ENCODE measurements around the gene AGMAT.
"Not testable (repeated sequence)": the region's sequence is repeated elsewhere in the genome, so short reads cannot be mapped to it uniquely, and the experiment has no call there.

The AGMAT gene

GRCh38 chr1:15616373-15617172, 31.7 kb upstream of the AGMAT start:
- DNase-seq (ENCODE audit: low read depth in 1 of 2, low spot score in 1 of 2), result no peak

GRCh38 chr1:15610167-15610566, 25.3 kb upstream of the AGMAT start:
- no peak for DNase-seq (ENCODE audit: low read depth in 1 of 2, low spot score in 1 of 2)

GRCh38 chr1:15609631-15610030, 24.8 kb upstream of the AGMAT start:
- no peak for DNase-seq (ENCODE audit: low read depth in 1 of 2, low spot score in 1 of 2)

- no peak for DNase-seq (ENCODE audit: low read depth in 1 of 2, low spot score in 1 of 2)
Observed at GRCh38 chr1:15605398-15606383, 20.8 kb upstream of the AGMAT start.

GRCh38 chr1:15604400-15604799, 19.5 kb upstream of the AGMAT start:
- not testable (repeated sequence) for DNase-seq (ENCODE audit: low read depth in 1 of 2, low spot score in 1 of 2)

- not testable (repeated sequence) for DNase-seq (ENCODE audit: low read depth in 1 of 2, low spot score in 1 of 2)
Observed at GRCh38 chr1:15603966-15604282, 19.1 kb upstream of the AGMAT start.

GRCh38 chr1:15603050-15603965, 18.5 kb upstream of the AGMAT start:
- DNase-seq (ENCODE audit: low read depth in 1 of 2, low spot score in 1 of 2), result peak; percentile 73 to 87

GRCh38 chr1:15598436-15598835, 13.6 kb upstream of the AGMAT start:
- DNase-seq (ENCODE audit: low read depth in 1 of 2, low spot score in 1 of 2), result no peak

- no peak for DNase-seq (ENCODE audit: low read depth in 1 of 2, low spot score in 1 of 2)
Observed at GRCh38 chr1:15595809-15596617, 11.2 kb upstream of the AGMAT start.

GRCh38 chr1:15592285-15592684, 7.4 kb upstream of the AGMAT start:
- DNase-seq (ENCODE audit: low read depth in 1 of 2, low spot score in 1 of 2), result no peak

GRCh38 chr1:15583016-15583706, 1.7 kb downstream of the AGMAT start:
- DNase-seq (ENCODE audit: low read depth in 1 of 2, low spot score in 1 of 2), result no peak

- no peak for DNase-seq (ENCODE audit: low read depth in 1 of 2, low spot score in 1 of 2)
Observed at GRCh38 chr1:15579683-15580047, 5.2 kb downstream of the AGMAT start.

GRCh38 chr1:15578921-15579682, 5.7 kb downstream of the AGMAT start:
- peak in 1 of 2 donors; percentile 13 for DNase-seq (ENCODE audit: low read depth in 1 of 2, low spot score in 1 of 2)

- DNase-seq (ENCODE audit: low read depth in 1 of 2, low spot score in 1 of 2), result no peak
Observed at GRCh38 chr1:15577691-15578090, 7.2 kb downstream of the AGMAT start.

GRCh38 chr1:15575549-15576150, 9.2 kb downstream of the AGMAT start:
- DNase-seq (ENCODE audit: low read depth in 1 of 2, low spot score in 1 of 2), result no peak

- DNase-seq (ENCODE audit: low read depth in 1 of 2, low spot score in 1 of 2), result no peak
Observed at GRCh38 chr1:15574741-15575140, 10.1 kb downstream of the AGMAT start.

- no peak for DNase-seq (ENCODE audit: low read depth in 1 of 2, low spot score in 1 of 2)
Observed at GRCh38 chr1:15573477-15573876, 11.4 kb downstream of the AGMAT start.

- DNase-seq (ENCODE audit: low read depth in 1 of 2, low spot score in 1 of 2), result no peak
Observed at GRCh38 chr1:15571266-15571665, 13.6 kb downstream of the AGMAT start.

- DNase-seq (ENCODE audit: low read depth in 1 of 2, low spot score in 1 of 2), result no peak
Observed at GRCh38 chr1:15570861-15571260, 14.0 kb downstream of the AGMAT start.

All from activated CD4-positive, alpha-beta T cell treated with anti-CD3 and anti-CD28 coated beads, Interleukin-2, amount 50 U/mL, for 24 hours (primary cell).